Neural cell (in vitro differentiated cells): Measurements from ENCODE around the gene GAB2. TPM values are rescaled to one million over a fixed set of nuclear protein-coding genes. Genes with fewer than 3 reads are reported as not detected.

Experiments used
- H2AFZ ChIP-seq: fragments of 200-600, 300-800 bp; sonication (generic), shearing (Covaris generic); 2 replicates; pipeline ENCODE4 v1.6.0; 2014; ENCODE audit warnings: low read depth, mild to moderate bottlenecking, antibody characterized with exemption, low read length, moderate library complexity
- H3F3A ChIP-seq: fragments of 200-600 bp; shearing (Covaris generic); 2 replicates; pipeline ENCODE4 v1.6.1; 2016; ENCODE audit warnings: mild to moderate bottlenecking, moderate library complexity, mixed read lengths, antibody characterized with exemption, low read length; ENCODE audit not compliant: insufficient read depth, poor library complexity, severe bottlenecking
- H3K27ac ChIP-seq: fragments of 200-600, 300-800 bp; sonication (generic), shearing (Covaris generic); 2 replicates; pipeline ENCODE4 v1.5.1; 2014; ENCODE audit warnings: mild to moderate bottlenecking, low read length, moderate library complexity
- H3K27me3 ChIP-seq: fragments of 300-800, 200-600 bp; sonication (generic), shearing (Covaris generic); 2 replicates; pipeline ENCODE4 v1.6.0; 2014; ENCODE audit warnings: mild to moderate bottlenecking, low read depth, low read length, moderate library complexity; ENCODE audit not compliant: insufficient read depth
- H3K36me3 ChIP-seq: fragments of 300-800, 200-600 bp; sonication (generic), shearing (Covaris generic); 2 replicates; pipeline ENCODE4 v1.5.1; 2014; ENCODE audit warnings: mild to moderate bottlenecking, antibody characterized with exemption, low read length, moderate library complexity; ENCODE audit not compliant: insufficient read depth
- H3K4me2 ChIP-seq: fragments of 300-800, 200-600 bp; sonication (generic), shearing (Covaris generic); 2 replicates; pipeline ENCODE4 v1.6.0; 2014; ENCODE audit warnings: mild to moderate bottlenecking, low read length
- H3K4me3 ChIP-seq: fragments of 300-800, 200-600 bp; sonication (generic), shearing (Covaris generic); 2 replicates; pipeline ENCODE4 v1.5.1; 2014; ENCODE audit warnings: mild to moderate bottlenecking, low read length, moderate library complexity
- H3K79me2 ChIP-seq: fragments of 200-600 bp; shearing (Covaris generic); replicated peaks from 2 replicates; pipeline ENCODE4 v1.6.0; 2014; ENCODE audit warnings: mild to moderate bottlenecking, low read length, moderate library complexity; ENCODE audit not compliant: insufficient read depth
- H3K9ac ChIP-seq: fragments of 300-800, 200-600 bp; sonication (generic), shearing (Covaris generic); 2 replicates; pipeline ENCODE4 v1.6.1; 2016; ENCODE audit warnings: mild to moderate bottlenecking, low read length, mixed read lengths
- H3K9me2 ChIP-seq: fragments of 200-600 bp; shearing (Covaris generic); 2 replicates; pipeline ENCODE4 v1.6.1; 2016; ENCODE audit warnings: mild to moderate bottlenecking, low read length, mixed read lengths; ENCODE audit not compliant: insufficient read depth
- H3K9me3 ChIP-seq: fragments of 200-600, 300-800 bp; sonication (generic), shearing (Covaris generic); 2 replicates; pipeline ENCODE4 v1.6.1; 2016; ENCODE audit warnings: mild to moderate bottlenecking, mixed run types, low read length, moderate library complexity, mixed read lengths
- H4K20me1 ChIP-seq: fragments of 200-600 bp; shearing (Covaris generic); 2 replicates; pipeline ENCODE4 v1.6.1; 2016; ENCODE audit warnings: mild to moderate bottlenecking, mixed run types; ENCODE audit not compliant: insufficient read depth
- EP300 ChIP-seq: fragments of 450-650 bp; conservative IDR thresholded peaks from 2 replicates; pipeline ENCODE4 v1.6.1; 2014; ENCODE audit warnings: antibody characterized with exemption, mild to moderate bottlenecking, moderate library complexity; ENCODE audit not compliant: poor library complexity, severe bottlenecking
- EZH2 ChIP-seq: fragments of 200-600, 300-800 bp; shearing (Covaris generic), sonication (generic); IDR thresholded peaks from 2 replicates; pipeline ENCODE4 v1.6.1; 2014; ENCODE audit warnings: antibody characterized with exemption, low read length, borderline replicate concordance, mild to moderate bottlenecking; ENCODE audit not compliant: insufficient read depth, poor library complexity, severe bottlenecking
- MXI1 ChIP-seq: fragments of 450-650 bp; conservative IDR thresholded peaks from 2 replicates; pipeline ENCODE4 v1.6.1; 2014; ENCODE audit warnings: antibody characterized with exemption, mild to moderate bottlenecking; ENCODE audit not compliant: poor library complexity, severe bottlenecking
- POLR2AphosphoS5 ChIP-seq: IDR thresholded peaks from 2 replicates; pipeline ENCODE4 v1.6.1; 2012
- RAD21 ChIP-seq: fragments of 450-650 bp; conservative IDR thresholded peaks from 2 replicates; pipeline ENCODE4 v1.6.1; 2014; ENCODE audit warnings: antibody characterized with exemption, mild to moderate bottlenecking, moderate library complexity
- SMC3 ChIP-seq: fragments of 450-650 bp; conservative IDR thresholded peaks from 2 replicates; pipeline ENCODE4 v1.6.1; 2014; ENCODE audit warnings: antibody characterized with exemption, mild to moderate bottlenecking, moderate library complexity; ENCODE audit not compliant: poor library complexity
- TAF1 ChIP-seq: IDR thresholded peaks from 2 replicates; pipeline ENCODE4 v1.6.1; 2012; ENCODE audit warnings: low read depth
- polyA plus RNA-seq: library from polyadenylated mRNA; depleted of rRNA; stranded (reverse); fragments of >200 nt; gene quantifications from 2 replicates; pipeline ENCODE4 v1.2.3, GENCODE V29; 2014
- TF ChIP-seq, protein P1 (sequence below): fragments of 450-650 bp; IDR thresholded peaks from 2 replicates; pipeline ENCODE4 v1.5.1; 2014; ENCODE audit warnings: antibody characterized with exemption, mild to moderate bottlenecking, moderate library complexity; ENCODE audit not compliant: poor library complexity, severe bottlenecking
- TF ChIP-seq, protein P2 (sequence below): IDR thresholded peaks from 2 replicates; pipeline ENCODE4 v1.6.1; 2012; ENCODE audit warnings: borderline replicate concordance

The GAB2 gene
- polyA plus RNA-seq, 1 donor from 2014 or later: 21.9 TPM

- Histone ChIP-seq H3K4me2 (no peak overlapping the region), H3K9me3 (no peaks in the 10 kb centered on the region), H3K27ac (no peak overlapping the region), H4K20me1 (no peaks in the 10 kb centered on the region), H2AFZ (no peak overlapping the region), H3K4me3 (no peak overlapping the region), H3K27me3 (no peaks in the 10 kb centered on the region), H3K36me3 (no peaks in the 10 kb centered on the region), H3F3A (no peaks in the 10 kb centered on the region), H3K79me2 (no peaks in the 10 kb centered on the region), H3K9me2 (no peaks in the 10 kb centered on the region), H3K9ac (no peak overlapping the region)
- no peak for TF ChIP-seq TAF1
- TF ChIP-seq EZH2: no peak
- TF ChIP-seq, protein P1, sequence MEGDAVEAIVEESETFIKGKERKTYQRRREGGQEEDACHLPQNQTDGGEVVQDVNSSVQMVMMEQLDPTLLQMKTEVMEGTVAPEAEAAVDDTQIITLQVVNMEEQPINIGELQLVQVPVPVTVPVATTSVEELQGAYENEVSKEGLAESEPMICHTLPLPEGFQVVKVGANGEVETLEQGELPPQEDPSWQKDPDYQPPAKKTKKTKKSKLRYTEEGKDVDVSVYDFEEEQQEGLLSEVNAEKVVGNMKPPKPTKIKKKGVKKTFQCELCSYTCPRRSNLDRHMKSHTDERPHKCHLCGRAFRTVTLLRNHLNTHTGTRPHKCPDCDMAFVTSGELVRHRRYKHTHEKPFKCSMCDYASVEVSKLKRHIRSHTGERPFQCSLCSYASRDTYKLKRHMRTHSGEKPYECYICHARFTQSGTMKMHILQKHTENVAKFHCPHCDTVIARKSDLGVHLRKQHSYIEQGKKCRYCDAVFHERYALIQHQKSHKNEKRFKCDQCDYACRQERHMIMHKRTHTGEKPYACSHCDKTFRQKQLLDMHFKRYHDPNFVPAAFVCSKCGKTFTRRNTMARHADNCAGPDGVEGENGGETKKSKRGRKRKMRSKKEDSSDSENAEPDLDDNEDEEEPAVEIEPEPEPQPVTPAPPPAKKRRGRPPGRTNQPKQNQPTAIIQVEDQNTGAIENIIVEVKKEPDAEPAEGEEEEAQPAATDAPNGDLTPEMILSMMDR: no peak
- no peak for TF ChIP-seq MXI1
- TF ChIP-seq RAD21: no peak
- TF ChIP-seq POLR2AphosphoS5: no peak
- TF ChIP-seq, protein P2, sequence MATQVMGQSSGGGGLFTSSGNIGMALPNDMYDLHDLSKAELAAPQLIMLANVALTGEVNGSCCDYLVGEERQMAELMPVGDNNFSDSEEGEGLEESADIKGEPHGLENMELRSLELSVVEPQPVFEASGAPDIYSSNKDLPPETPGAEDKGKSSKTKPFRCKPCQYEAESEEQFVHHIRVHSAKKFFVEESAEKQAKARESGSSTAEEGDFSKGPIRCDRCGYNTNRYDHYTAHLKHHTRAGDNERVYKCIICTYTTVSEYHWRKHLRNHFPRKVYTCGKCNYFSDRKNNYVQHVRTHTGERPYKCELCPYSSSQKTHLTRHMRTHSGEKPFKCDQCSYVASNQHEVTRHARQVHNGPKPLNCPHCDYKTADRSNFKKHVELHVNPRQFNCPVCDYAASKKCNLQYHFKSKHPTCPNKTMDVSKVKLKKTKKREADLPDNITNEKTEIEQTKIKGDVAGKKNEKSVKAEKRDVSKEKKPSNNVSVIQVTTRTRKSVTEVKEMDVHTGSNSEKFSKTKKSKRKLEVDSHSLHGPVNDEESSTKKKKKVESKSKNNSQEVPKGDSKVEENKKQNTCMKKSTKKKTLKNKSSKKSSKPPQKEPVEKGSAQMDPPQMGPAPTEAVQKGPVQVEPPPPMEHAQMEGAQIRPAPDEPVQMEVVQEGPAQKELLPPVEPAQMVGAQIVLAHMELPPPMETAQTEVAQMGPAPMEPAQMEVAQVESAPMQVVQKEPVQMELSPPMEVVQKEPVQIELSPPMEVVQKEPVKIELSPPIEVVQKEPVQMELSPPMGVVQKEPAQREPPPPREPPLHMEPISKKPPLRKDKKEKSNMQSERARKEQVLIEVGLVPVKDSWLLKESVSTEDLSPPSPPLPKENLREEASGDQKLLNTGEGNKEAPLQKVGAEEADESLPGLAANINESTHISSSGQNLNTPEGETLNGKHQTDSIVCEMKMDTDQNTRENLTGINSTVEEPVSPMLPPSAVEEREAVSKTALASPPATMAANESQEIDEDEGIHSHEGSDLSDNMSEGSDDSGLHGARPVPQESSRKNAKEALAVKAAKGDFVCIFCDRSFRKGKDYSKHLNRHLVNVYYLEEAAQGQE: no peak
- no peak for TF ChIP-seq EP300
- TF ChIP-seq SMC3: no peak
Observed at GRCh38 chr11:78457448-78457847, 39.8 kb upstream of the GAB2 start.

DNA sequence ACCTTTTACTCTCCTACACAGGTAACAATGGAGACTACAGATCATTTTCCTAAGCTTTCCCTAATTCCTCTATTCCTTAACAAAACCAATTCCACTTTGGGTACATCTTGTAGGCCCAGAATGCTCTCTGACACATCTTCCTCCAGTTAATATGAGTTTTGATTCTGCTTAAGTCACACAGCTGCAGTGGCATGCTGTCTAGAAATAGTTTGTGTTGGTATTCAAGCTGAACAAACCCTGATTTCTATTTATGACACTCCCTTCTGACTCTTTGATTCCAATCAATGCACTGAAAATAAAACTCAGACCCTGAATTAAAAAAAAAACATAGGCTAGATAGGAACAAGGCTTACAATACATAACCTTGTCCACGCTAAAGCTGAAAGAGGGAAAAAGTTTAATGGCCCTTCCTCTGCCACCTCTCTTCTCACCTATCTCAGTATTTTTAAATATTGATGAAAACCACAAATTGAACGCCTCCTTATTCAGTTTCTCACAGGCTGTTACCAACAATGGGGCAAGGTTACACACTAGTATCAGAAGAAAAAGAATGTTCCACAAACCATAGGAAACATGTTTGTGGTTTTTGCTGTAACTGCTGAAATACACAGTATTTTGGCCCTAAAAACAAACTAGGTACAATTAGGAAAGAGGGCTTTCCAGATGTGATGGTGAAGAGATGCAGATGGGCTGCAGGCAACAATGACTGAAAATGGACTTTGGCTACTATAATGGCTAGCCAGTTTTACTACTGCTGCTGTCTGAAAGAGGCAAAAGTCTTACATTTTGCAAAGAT, 35.7 kb upstream of the GAB2 start:
- TF ChIP-seq EZH2: no peak
- no peak for TF ChIP-seq SMC3
- TF ChIP-seq, protein P2: no peak
- TF ChIP-seq TAF1: no peak
- TF ChIP-seq MXI1: no peak
- no peak for TF ChIP-seq EP300
- TF ChIP-seq, protein P1: no peak
- TF ChIP-seq POLR2AphosphoS5: no peak
- no peak for TF ChIP-seq RAD21
- Histone ChIP-seq H4K20me1 (no peaks in the 10 kb centered on the region), H3K79me2 (no peaks in the 10 kb centered on the region), H3K9me2 (no peaks in the 10 kb centered on the region), H3K4me2 (no peak overlapping the region), H3K27me3 (no peaks in the 10 kb centered on the region), H2AFZ (no peak overlapping the region), H3K4me3 (no peak overlapping the region), H3K36me3 (no peaks in the 10 kb centered on the region), H3K27ac (no peak overlapping the region), H3K9ac (no peak overlapping the region), H3K9me3 (no peaks in the 10 kb centered on the region), H3F3A (no peaks in the 10 kb centered on the region)
